WTC11 (cell line): Measurements from ENCODE around the gene IL17RD. TPM values are rescaled to one million over a fixed set of nuclear protein-coding genes. Genes with fewer than 3 reads are reported as not detected.

Experiments
- AFF4 ChIP-seq: sonication (generic); formaldehyde crosslinking; IDR thresholded peaks from 2 replicates; pipeline ENCODE4 v1.8.1; 2023; ENCODE audit warnings: mild to moderate bottlenecking, missing genetic modification reagents, borderline replicate concordance
- ATF3 ChIP-seq: sonication (generic); formaldehyde crosslinking; conservative IDR thresholded peaks from 2 replicates; pipeline ENCODE4 v1.8.1; 2022; ENCODE audit warnings: mild to moderate bottlenecking, missing genetic modification reagents
- CBFB ChIP-seq: sonication (generic); formaldehyde crosslinking; IDR thresholded peaks from 2 replicates; pipeline ENCODE4 v1.8.1; 2022; ENCODE audit warnings: mild to moderate bottlenecking, low read depth, missing genetic modification reagents
- CREB1 ChIP-seq: sonication (generic); formaldehyde crosslinking; IDR thresholded peaks from 2 replicates; pipeline ENCODE4 v1.8.0; 2023; ENCODE audit warnings: mild to moderate bottlenecking, missing genetic modification reagents
- CTCF ChIP-seq: fragments of 200-600 bp; IDR thresholded peaks from 2 replicates; pipeline ENCODE4 v1.8.0; 2022; ENCODE audit warnings: antibody characterized with exemption
- ESRRA ChIP-seq: sonication (generic); formaldehyde crosslinking; IDR thresholded peaks from 2 replicates; pipeline ENCODE4 v1.8.1; 2022; ENCODE audit warnings: mild to moderate bottlenecking, missing genetic modification reagents, borderline replicate concordance
- ETV6 ChIP-seq: sonication (generic); formaldehyde crosslinking; IDR thresholded peaks from 2 replicates; pipeline ENCODE4 v1.8.1; 2022; ENCODE audit warnings: mild to moderate bottlenecking, missing genetic modification reagents
- FOXK1 ChIP-seq: sonication (generic); formaldehyde crosslinking; IDR thresholded peaks from 2 replicates; pipeline ENCODE4 v1.8.0; 2022; ENCODE audit warnings: mild to moderate bottlenecking, moderate library complexity, missing genetic modification reagents
- GTF2I ChIP-seq: fragments of 250-450 bp; sonication (Bioruptor Pico); conservative IDR thresholded peaks from 2 replicates; pipeline ENCODE4 v1.4.0; 2021; ENCODE audit warnings: mild to moderate bottlenecking
- HMGXB4 ChIP-seq: sonication (generic); formaldehyde crosslinking; IDR thresholded peaks from 2 replicates; pipeline ENCODE4 v1.8.1; 2023; ENCODE audit warnings: mild to moderate bottlenecking, moderate library complexity, missing genetic modification reagents
- JUN ChIP-seq: sonication (generic); formaldehyde crosslinking; IDR thresholded peaks from 2 replicates; pipeline ENCODE4 v1.8.0; 2023; ENCODE audit warnings: mild to moderate bottlenecking, missing genetic modification reagents
- KAT7 ChIP-seq: sonication (generic); formaldehyde crosslinking; IDR thresholded peaks from 2 replicates; pipeline ENCODE4 v1.8.1; 2023; ENCODE audit warnings: missing genetic modification reagents, mild to moderate bottlenecking, borderline replicate concordance
- MAX ChIP-seq: sonication (generic); formaldehyde crosslinking; IDR thresholded peaks from 2 replicates; pipeline ENCODE4 v1.8.0; 2022; ENCODE audit warnings: mild to moderate bottlenecking, missing genetic modification reagents
- NFATC4 ChIP-seq: fragments of 250-450 bp; sonication (Bioruptor Pico); IDR thresholded peaks from 2 replicates; pipeline ENCODE4 v1.9.0; 2021; ENCODE audit warnings: mild to moderate bottlenecking
- NFYB ChIP-seq: sonication (generic); formaldehyde crosslinking; conservative IDR thresholded peaks from 2 replicates; pipeline ENCODE4 v1.8.0; 2022; ENCODE audit warnings: low read depth, missing genetic modification reagents
- NR1H2 ChIP-seq: sonication (generic); formaldehyde crosslinking; IDR thresholded peaks from 2 replicates; pipeline ENCODE4 v1.9.0; 2021; ENCODE audit warnings: mild to moderate bottlenecking, moderate library complexity, missing genetic modification reagents
- OVOL2 ChIP-seq: fragments of 250-450 bp; sonication (Bioruptor Pico); IDR thresholded peaks from 2 replicates; pipeline ENCODE4 v1.9.0; 2021; ENCODE audit warnings: mild to moderate bottlenecking, borderline replicate concordance
- RELA ChIP-seq: sonication (generic); formaldehyde crosslinking; IDR thresholded peaks from 2 replicates; pipeline ENCODE4 v1.8.1; 2022; ENCODE audit warnings: missing genetic modification reagents, mild to moderate bottlenecking, borderline replicate concordance
- TEAD1 ChIP-seq: sonication (generic); formaldehyde crosslinking; IDR thresholded peaks from 2 replicates; pipeline ENCODE4 v1.8.0; 2022; ENCODE audit warnings: mild to moderate bottlenecking, missing genetic modification reagents
- TP53 ChIP-seq: sonication (generic); formaldehyde crosslinking; IDR thresholded peaks from 2 replicates; pipeline ENCODE4 v1.8.1; 2023; ENCODE audit warnings: mild to moderate bottlenecking, missing genetic modification reagents
- USF1 ChIP-seq: sonication (generic); formaldehyde crosslinking; IDR thresholded peaks from 2 replicates; pipeline ENCODE4 v1.8.0; 2022; ENCODE audit warnings: mild to moderate bottlenecking, missing genetic modification reagents
- USF2 ChIP-seq: sonication (generic); formaldehyde crosslinking; IDR thresholded peaks from 2 replicates; pipeline ENCODE4 v1.8.1; 2023; ENCODE audit warnings: mild to moderate bottlenecking, missing genetic modification reagents, moderate library complexity
- ZMAT4 ChIP-seq: fragments of 250-450 bp; sonication (Bioruptor Pico); IDR thresholded peaks from 2 replicates; pipeline ENCODE4 v1.9.0; 2021; ENCODE audit warnings: mild to moderate bottlenecking
- ZNF121 ChIP-seq: sonication (generic); formaldehyde crosslinking; IDR thresholded peaks from 2 replicates; pipeline ENCODE4 v1.8.0; 2023; ENCODE audit warnings: missing genetic modification reagents
- ZNF396 ChIP-seq: fragments of 250-450 bp; sonication (Bioruptor Pico); IDR thresholded peaks from 2 replicates; pipeline ENCODE4 v1.8.0; 2021; ENCODE audit warnings: mild to moderate bottlenecking, moderate library complexity, borderline replicate concordance
- ZNF423 ChIP-seq: fragments of 250-450 bp; sonication (Bioruptor Pico); IDR thresholded peaks from 2 replicates; pipeline ENCODE4 v2.1.2; 2022; ENCODE audit warnings: mild to moderate bottlenecking, moderate library complexity
- ZNF671 ChIP-seq: fragments of 250-450 bp; sonication (Bioruptor Pico); IDR thresholded peaks from 2 replicates; pipeline ENCODE4 v1.8.0; 2021; ENCODE audit warnings: mild to moderate bottlenecking
- ZSCAN18 ChIP-seq: fragments of 250-450 bp; sonication (Bioruptor Pico); IDR thresholded peaks from 2 replicates; pipeline ENCODE4 v2.1.2; 2022; ENCODE audit warnings: mild to moderate bottlenecking, moderate library complexity
- total RNA-seq: library from RNA; stranded (reverse); gene quantifications from 3 replicates; pipeline ENCODE4 v1.2.3, GENCODE V29; 2021

IL17RD gene
- total RNA-seq, 1 experiment from 2014 or later: 72.9 TPM

GRCh38 chr3:57078635-57079473 is 86.3 kb downstream of the IL17RD start (continued):
- no peak for TF ChIP-seq AFF4 (CRISPR knock-in tag)
- no peak for TF ChIP-seq ESRRA (CRISPR knock-in tag)
- TF ChIP-seq ZNF396 (CRISPR knock-in tag): no peak
- no peak for TF ChIP-seq RELA (CRISPR knock-in tag)
- TF ChIP-seq CTCF: no peak
- TF ChIP-seq GTF2I (CRISPR knock-in tag): no peak
- no peak for TF ChIP-seq CREB1 (CRISPR knock-in tag)
- no peak for TF ChIP-seq NR1H2 (CRISPR knock-in tag)
- TF ChIP-seq ZMAT4: no peak
- no peak for TF ChIP-seq NFYB
- no peak for TF ChIP-seq TEAD1 (CRISPR knock-in tag)
- peak; percentile 84 for TF ChIP-seq ZNF423 (CRISPR knock-in tag)
- TF ChIP-seq OVOL2: no peak
- TF ChIP-seq HMGXB4: peak; percentile 82; the same call in 1 of the 2 replicates
- TF ChIP-seq ZSCAN18 (CRISPR knock-in tag): no peak
- TF ChIP-seq TP53: no peak
- TF ChIP-seq NFATC4 (CRISPR knock-in tag): no peak
- TF ChIP-seq MAX (CRISPR knock-in tag): peak; percentile 51; the same call in 1 of the 2 replicates
- TF ChIP-seq JUN (CRISPR knock-in tag): no peak
- TF ChIP-seq FOXK1 (CRISPR knock-in tag): 0 out of 2 replicates have a peak, but pooled peaks have one; percentile 8
- TF ChIP-seq CBFB (CRISPR knock-in tag): 0 out of 2 replicates have a peak, but pooled peaks have one; percentile 15
- peak; percentile 78 for TF ChIP-seq USF2 (CRISPR knock-in tag)
- peak; percentile 15; the same call in 1 of the 2 replicates for TF ChIP-seq ETV6 (CRISPR knock-in tag)
- TF ChIP-seq ZNF121 (CRISPR knock-in tag): no peak
- TF ChIP-seq ZNF671 (CRISPR knock-in tag): no peak
- peak; percentile 77 for TF ChIP-seq KAT7 (CRISPR knock-in tag)
- TF ChIP-seq ATF3 (CRISPR knock-in tag): no peak
- TF ChIP-seq USF1: no peak
